Right lobe of liver (tissue), 4 donors: ENCODE results near the gene SLC27A1.

Source experiments
- CTCF ChIP-seq, 4 donors: fragments of 200-600 bp in 3 of 4; fragments of 450-650 bp in 1 of 4; IDR thresholded peaks; one replicate each; pipeline versions ENCODE4 v1.5.1 to v1.8.0; 2016 to 2022; ENCODE audit warnings: antibody characterized with exemption in 4 of 4, mild to moderate bottlenecking in 2 of 4
- POLR2A ChIP-seq: fragments of 450-650 bp; IDR thresholded peaks from one replicate; pipeline ENCODE4 v1.6.1; 2017; ENCODE audit warnings: antibody characterized with exemption, mild to moderate bottlenecking
- donor health status: DM: no; HTN: no; CAD: no.
- donor health status: DM: no; HTN: no; CAD: no.
- donor health status: DM: no; HTN: yes; CAD: no.

- TF ChIP-seq CTCF (IDR thresholded peaks at IDR 0.05), result no peak
- TF ChIP-seq POLR2A, result no peak
Observed at GRCh38 chr19:17515408-17516149, 45.3 kb downstream of the SLC27A1 start.
